Lower lobe of right lung (tissue), 2 donors: ENCODE measurements around the gene SLCO1C1. TPM values are rescaled to one million over a fixed set of nuclear protein-coding genes. Genes with fewer than 3 reads are reported as not detected.
A peak's percentile ranks its signal among the peaks of the same experiment; 100 is the strongest.

Experiments
- ATAC-seq, 2 donors: fragments of 200-7000 bp; cut with Tn5 transposase; one replicate each; pipeline ENCODE4 v1.9.1; 2020 to 2022; ENCODE audit warnings: mild to moderate bottlenecking in 2 of 2, moderate library complexity in 2 of 2
- DNase-seq: peaks from one replicate; pipeline ENCODE4 v3.0.0-alpha.2; 2020
- H3K27ac ChIP-seq: fragments of 200-600 bp; one replicate; pipeline ENCODE4 v1.8.0; 2022
- H3K27me3 ChIP-seq: fragments of 200-600 bp; one replicate; pipeline ENCODE4 v1.8.0; 2022; ENCODE audit warnings: low read depth
- H3K36me3 ChIP-seq: fragments of 200-600 bp; one replicate; pipeline ENCODE4 v1.8.0; 2022; ENCODE audit warnings: mild to moderate bottlenecking
- H3K4me1 ChIP-seq: fragments of 200-600 bp; one replicate; pipeline ENCODE4 v1.8.0; 2022
- H3K4me3 ChIP-seq: fragments of 200-600 bp; one replicate; pipeline ENCODE4 v1.8.0; 2022; ENCODE audit warnings: mild to moderate bottlenecking
- H3K9me3 ChIP-seq: fragments of 200-600 bp; one replicate; pipeline ENCODE4 v1.8.0; 2022
- CTCF ChIP-seq: fragments of 200-600 bp; IDR thresholded peaks from one replicate; pipeline ENCODE4 v1.8.0; 2022; ENCODE audit warnings: antibody characterized with exemption, mild to moderate bottlenecking
- intact Hi-C: fragments of 100-400 bp; cut with DNase I; formaldehyde crosslinking; loops from one replicate; pipeline ENCODE4 v1.11.0; 2022
- total RNA-seq: library from RNA; stranded (reverse); fragmentation: NEBNext Ultra II Directional; extraction: Animal tissue kit (Norgen Biotek cat#: 25700); gene quantifications from one replicate; pipeline ENCODE4 v1.2.1, GENCODE V29; 2021
- donor health status: DM: no; HTN: yes; CAD: no; lungs with severe emphysema.

Gene SLCO1C1
- total RNA-seq, 1 donor from 2014 or later = 0.92 TPM

GRCh38 chr12:20798554-20798953 is 103.4 kb downstream of the SLCO1C1 start:
- intact Hi-C loops = no loop called here
- Histone ChIP-seq H3K27me3 (no peaks in the 10 kb centered on the region), H3K9me3 (no peaks in the 10 kb centered on the region), H3K27ac (no peak overlapping the region), H3K4me3 (no peak overlapping the region), H3K4me1 (no peaks in the 10 kb centered on the region), H3K36me3 (no peaks in the 10 kb centered on the region)
- no peak for DNase-seq
- peak; percentile 30 for TF ChIP-seq CTCF
- peak in 1 of 2 donors; percentile 47 for ATAC-seq

DNA sequence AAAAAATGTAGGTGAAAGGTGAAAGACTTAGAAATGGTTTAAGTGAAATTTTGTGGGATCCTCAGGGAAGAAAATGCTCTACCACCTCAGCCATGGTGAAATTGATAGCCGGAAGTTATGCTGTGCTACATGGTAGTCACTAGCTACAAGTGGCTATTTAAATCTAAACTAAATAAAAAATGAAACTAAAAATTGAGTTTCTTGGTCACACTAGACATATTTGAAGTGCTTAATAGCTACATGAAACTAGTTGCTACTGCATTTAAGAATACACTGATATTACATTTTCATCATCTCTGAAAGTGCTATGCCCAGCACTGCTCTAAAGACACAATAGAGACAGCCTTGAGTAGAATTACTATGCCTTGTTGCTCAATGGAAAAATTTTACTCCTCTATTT is 105.0 kb downstream of the SLCO1C1 start:
- Histone ChIP-seq H3K9me3 (no peaks in the 10 kb centered on the region), H3K27ac (no peak overlapping the region), H3K4me1 (no peaks in the 10 kb centered on the region), H3K4me3 (no peak overlapping the region), H3K27me3 (no peaks in the 10 kb centered on the region), H3K36me3 (no peaks in the 10 kb centered on the region)
- intact Hi-C loops = no loop called here
- no peak for DNase-seq
- TF ChIP-seq CTCF = no peak
- no peak for ATAC-seq

- H3K27me3 ChIP-seq = no peaks in the 10 kb centered on the region
- H3K4me3 ChIP-seq = no peak overlapping the region
- H3K4me1 ChIP-seq = no peaks in the 10 kb centered on the region
- intact Hi-C loops = no loop called here
- DNase-seq (no peak), ATAC-seq (no peak)
- no peak for TF ChIP-seq CTCF
- no peaks in the 10 kb centered on the region for H3K36me3 ChIP-seq
- no peaks in the 10 kb centered on the region for H3K9me3 ChIP-seq
- no peak overlapping the region for H3K27ac ChIP-seq
These were observed 105.9 kb downstream of the SLCO1C1 start for GRCh38 chr12:20801035-20801434.

Other genes with a start within 250 kb of the SLCO1C1 start
- gene SLCO1B3, start 115.4 kb downstream of the SLCO1C1 start, total RNA-seq = not detected